Measurements from ENCODE around the gene ARHGEF1. TPM values are rescaled to one million over a fixed set of nuclear protein-coding genes. Genes with fewer than 3 reads are reported as not detected.
"Not testable (repeated sequence)": the region's sequence is repeated elsewhere in the genome, so short reads cannot be mapped to it uniquely, and the experiment has no call there.

Gene ARHGEF1
- total RNA-seq, 1 donor from 2014 or later: 78.8 TPM

DNA sequence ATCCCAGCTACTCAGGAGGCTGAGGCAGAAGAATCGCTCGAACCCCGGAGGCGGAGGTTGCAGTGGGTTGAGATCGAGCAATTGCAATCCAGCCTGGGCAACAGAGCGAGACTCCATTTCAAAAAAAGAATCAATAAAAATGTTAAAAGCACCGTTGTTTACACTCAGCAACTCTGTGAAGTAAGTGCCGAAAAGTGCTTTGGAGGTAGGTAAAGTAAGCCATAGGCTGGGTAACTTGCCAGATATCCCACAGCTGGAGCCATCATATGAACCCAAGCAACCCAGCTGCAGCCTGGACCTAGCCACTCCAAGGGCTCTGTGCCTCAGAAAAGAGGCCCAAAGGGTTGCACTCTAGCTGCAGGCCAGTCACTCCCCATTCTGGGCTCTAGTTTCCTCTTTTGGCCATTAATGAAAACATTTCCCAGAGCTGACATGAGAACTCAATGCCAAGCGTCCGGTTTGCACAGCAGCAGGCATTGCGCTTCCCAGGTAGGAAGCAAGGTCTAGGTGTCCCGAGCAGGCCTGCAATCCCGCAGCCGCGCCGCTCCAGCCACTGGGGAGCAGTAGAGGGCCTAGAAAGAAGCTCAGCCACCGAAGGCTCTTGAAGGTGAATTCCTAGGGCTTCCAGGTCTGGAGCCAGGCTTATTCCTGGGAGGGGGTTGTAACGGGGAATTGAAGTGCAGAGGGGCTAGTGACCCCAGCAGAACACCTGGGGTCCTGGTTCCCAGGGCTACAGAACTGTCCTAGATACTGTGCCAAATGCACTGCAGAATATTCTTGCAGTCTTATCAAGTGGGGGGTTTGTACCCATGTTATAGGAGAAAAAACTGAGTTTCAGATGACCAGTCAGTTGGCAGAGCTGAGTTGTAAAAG lies 10.0 kb upstream of the ARHGEF1 start:
- H3K27ac Mint-ChIP-seq: no peak overlapping the region

DNA sequence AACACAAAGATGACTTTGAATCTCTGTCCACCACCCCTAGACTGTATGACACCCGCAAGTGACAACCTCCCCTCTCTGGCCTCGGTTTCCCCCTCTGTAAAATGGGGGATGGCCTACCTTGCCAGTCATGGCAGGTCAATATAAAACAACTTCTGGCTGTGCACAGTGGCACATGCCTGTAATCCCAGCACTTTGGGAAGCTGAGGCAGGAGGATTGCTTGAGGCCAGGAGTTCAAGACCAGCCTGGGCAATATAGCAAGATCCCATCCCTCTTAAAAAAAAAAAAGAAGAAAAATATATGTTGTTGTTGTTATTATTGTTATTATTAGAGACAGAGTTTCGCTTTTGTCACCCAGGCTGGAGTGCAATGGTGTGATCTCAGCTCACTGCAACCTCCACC lies 7.0 kb upstream of the ARHGEF1 start:
- H3K4me3 Mint-ChIP-seq; H3K4me1 Mint-ChIP-seq; H3K9me3 Mint-ChIP-seq; DNase-seq (ENCODE audit: low spot score in 2 of 2, unreplicated experiment in 2 of 2); H3K27ac Mint-ChIP-seq; H3K36me3 Mint-ChIP-seq: not testable (repeated sequence)
- H3K27me3 Mint-ChIP-seq (ENCODE audit: low read depth): peaks cover 30% of the 10 kb centered on the region

More for the DNA sequence above, 10.0 kb upstream of the ARHGEF1 start:
- Mint-ChIP-seq H3K4me3 (no peak overlapping the region), H3K27me3 (ENCODE audit: low read depth) (peaks cover 7% of the 10 kb centered on the region), H3K36me3 (peaks cover 12% of the 10 kb centered on the region), H3K4me1 (peaks cover 2% of the 10 kb centered on the region), H3K9me3 (no peaks in the 10 kb centered on the region)
- peak in 1 of 2 experiments; percentile 71 for DNase-seq (ENCODE audit: low spot score in 2 of 2, unreplicated experiment in 2 of 2)
- TF ChIP-seq, protein P1, sequence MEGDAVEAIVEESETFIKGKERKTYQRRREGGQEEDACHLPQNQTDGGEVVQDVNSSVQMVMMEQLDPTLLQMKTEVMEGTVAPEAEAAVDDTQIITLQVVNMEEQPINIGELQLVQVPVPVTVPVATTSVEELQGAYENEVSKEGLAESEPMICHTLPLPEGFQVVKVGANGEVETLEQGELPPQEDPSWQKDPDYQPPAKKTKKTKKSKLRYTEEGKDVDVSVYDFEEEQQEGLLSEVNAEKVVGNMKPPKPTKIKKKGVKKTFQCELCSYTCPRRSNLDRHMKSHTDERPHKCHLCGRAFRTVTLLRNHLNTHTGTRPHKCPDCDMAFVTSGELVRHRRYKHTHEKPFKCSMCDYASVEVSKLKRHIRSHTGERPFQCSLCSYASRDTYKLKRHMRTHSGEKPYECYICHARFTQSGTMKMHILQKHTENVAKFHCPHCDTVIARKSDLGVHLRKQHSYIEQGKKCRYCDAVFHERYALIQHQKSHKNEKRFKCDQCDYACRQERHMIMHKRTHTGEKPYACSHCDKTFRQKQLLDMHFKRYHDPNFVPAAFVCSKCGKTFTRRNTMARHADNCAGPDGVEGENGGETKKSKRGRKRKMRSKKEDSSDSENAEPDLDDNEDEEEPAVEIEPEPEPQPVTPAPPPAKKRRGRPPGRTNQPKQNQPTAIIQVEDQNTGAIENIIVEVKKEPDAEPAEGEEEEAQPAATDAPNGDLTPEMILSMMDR (IDR thresholded peaks at IDR 0.05; ENCODE audit: unreplicated experiment): no peak

DNA sequence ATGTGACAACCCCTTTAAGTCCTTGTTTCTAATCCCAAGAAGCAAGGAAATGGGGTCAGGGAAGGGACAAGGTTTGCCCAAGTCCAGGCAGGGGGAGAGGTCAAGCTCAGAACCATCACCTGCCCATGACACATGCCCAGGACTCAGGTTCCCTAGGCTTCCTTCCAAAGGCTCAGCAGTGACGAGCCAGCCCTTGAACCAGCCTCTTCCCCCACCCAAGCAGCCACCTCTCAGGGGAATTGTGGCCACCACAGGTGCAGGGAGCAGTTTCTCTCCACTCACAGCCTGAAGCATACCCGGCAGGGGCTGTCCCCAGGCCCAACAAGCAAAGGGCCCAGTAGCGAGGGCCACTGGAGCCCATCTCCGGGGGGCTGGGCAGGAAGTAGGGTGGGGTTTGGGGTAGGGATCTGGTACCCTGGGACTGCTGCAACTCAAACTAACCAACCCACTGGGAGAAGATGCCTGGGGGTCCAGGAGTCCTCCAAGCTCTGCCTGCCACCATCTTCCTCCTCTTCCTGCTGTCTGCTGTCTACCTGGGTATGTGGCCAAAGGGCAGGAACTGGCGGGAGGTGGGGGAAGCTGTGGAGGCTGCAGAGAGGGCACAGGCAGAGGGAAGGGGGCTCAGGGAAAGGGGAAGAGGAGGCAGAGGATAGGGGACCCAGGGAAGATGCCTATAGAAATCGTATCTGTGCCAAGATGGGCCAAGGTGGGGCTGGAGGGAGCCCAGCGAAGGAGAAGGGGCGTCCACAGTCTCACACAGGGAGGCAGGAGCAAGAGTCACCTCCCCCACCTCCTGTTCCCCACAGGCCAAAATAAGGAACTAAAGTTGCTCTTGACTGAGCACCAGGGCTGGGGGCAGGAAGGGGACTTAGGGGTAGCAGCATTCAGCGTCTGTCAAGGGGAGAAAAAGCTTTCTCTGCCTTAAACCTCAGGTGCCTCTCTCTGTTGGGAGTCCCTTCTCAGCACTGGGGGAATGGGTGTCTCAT lies 5.8 kb upstream of the ARHGEF1 start, which contains the start of gene CD79A:
Gene CD79A, plus strand, starts transcription at position 433 of the 986 bp plus-strand sequence. Its CDS starts 26 bp downstream, at position 459.
- no peak within 1 kb of the TSS for H3K4me3 Mint-ChIP-seq
- H3K27me3 Mint-ChIP-seq (ENCODE audit: low read depth): peaks cover 37% of the 10 kb centered on the region
- H3K36me3 Mint-ChIP-seq: no peaks in the 10 kb centered on the region
- peaks cover under 1% of the 10 kb centered on the region for H3K4me1 Mint-ChIP-seq
- no peak within 1 kb of the TSS for H3K27ac Mint-ChIP-seq
- TF ChIP-seq, protein P1 (IDR thresholded peaks at IDR 0.05; ENCODE audit: unreplicated experiment): no peak
- no peaks in the 10 kb centered on the region for H3K9me3 Mint-ChIP-seq
- DNase-seq (ENCODE audit: low spot score in 2 of 2, unreplicated experiment in 2 of 2): no peak

DNA sequence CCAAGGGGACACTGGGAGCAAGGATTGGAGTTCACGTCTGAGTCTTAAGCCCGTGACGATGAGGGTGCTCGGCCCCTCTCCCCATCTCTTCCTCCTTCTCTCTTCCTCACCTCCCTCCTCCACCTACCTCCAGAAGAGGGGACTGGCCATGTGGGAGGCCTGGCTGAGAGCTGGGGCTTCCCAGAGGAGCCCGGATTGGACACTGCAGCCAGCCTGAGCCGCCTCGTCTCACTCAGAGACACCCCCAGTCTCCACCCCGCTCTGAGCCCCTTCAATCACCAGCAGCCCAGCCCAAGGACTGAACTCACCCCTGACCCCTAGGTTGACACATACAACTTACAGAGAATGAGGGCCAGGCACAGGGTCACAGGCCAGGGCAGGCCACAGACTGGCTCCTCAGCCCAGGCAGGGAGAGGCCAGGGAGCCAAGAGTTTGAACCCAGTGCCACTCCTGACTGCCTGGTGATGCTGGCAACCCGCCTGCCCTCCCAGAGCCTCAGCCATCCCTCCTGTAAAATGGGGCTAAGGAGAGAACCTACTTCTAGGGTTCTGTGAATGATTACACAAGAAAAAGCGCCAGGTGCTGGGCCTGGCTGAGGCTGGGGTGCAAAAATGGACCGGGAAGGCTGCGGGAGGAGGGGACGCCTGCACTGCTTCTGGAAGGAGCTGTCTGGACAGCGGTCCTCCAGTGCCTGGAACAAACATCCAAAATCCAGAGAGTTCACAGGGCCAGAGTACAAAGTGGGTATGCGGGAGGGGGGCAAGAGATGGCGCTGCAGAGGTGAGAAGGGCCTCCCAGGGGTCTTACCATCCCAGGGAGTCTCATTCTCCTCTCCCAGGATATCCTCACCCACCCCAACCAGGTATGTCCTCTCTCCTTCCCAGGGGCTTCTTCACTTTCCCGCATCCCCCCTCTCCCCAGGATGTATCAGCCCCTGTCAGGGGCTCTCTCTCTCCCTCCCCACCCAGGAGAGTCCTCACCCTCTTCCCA lies 4.8 kb upstream of the ARHGEF1 start:
- peaks cover 42% of the 10 kb centered on the region for H3K27me3 Mint-ChIP-seq (ENCODE audit: low read depth)
- H3K4me3 Mint-ChIP-seq: no peak overlapping the region

DNA sequence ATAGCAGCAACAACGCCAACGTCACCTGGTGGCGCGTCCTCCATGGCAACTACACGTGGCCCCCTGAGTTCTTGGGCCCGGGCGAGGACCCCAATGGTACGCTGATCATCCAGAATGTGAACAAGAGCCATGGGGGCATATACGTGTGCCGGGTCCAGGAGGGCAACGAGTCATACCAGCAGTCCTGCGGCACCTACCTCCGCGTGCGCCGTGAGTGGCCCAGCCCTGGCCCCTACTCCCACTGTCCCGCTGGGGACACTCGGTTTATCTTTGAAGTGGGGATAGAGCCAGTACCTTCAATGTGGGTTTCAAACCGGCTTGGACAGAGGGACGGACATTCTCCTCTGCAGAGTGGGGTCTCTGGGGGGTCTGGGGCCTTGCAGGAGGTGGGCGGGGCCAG lies 3.9 kb upstream of the ARHGEF1 start:
- no peaks in the 10 kb centered on the region for H3K9me3 Mint-ChIP-seq
- no peak overlapping the region for H3K4me3 Mint-ChIP-seq
- no peak overlapping the region for H3K27ac Mint-ChIP-seq
- H3K36me3 Mint-ChIP-seq: no peaks in the 10 kb centered on the region
- no peak for DNase-seq (ENCODE audit: low spot score in 2 of 2, unreplicated experiment in 2 of 2)
- TF ChIP-seq, protein P1 (IDR thresholded peaks at IDR 0.05; ENCODE audit: unreplicated experiment): no peak
- peaks cover 48% of the 10 kb centered on the region for H3K27me3 Mint-ChIP-seq (ENCODE audit: low read depth)
- peaks cover 13% of the 10 kb centered on the region for H3K4me1 Mint-ChIP-seq

More for the DNA sequence above, 4.8 kb upstream of the ARHGEF1 start:
- peaks cover 6% of the 10 kb centered on the region for H3K4me1 Mint-ChIP-seq
- DNase-seq (ENCODE audit: low spot score in 2 of 2, unreplicated experiment in 2 of 2): no peak
- no peaks in the 10 kb centered on the region for H3K9me3 Mint-ChIP-seq
- no peaks in the 10 kb centered on the region for H3K36me3 Mint-ChIP-seq
- TF ChIP-seq, protein P1 (IDR thresholded peaks at IDR 0.05; ENCODE audit: unreplicated experiment): no peak
- no peak overlapping the region for H3K27ac Mint-ChIP-seq

Data from mesothelial cell of epicardium (in vitro differentiated cells).